ENCODE results near the gene SCG3. TPM values are rescaled to one million over a fixed set of nuclear protein-coding genes. Genes with fewer than 3 reads are reported as not detected.
A peak's percentile ranks its signal among the peaks of the same experiment; 100 is the strongest.
"Not testable (repeated sequence)": the region's sequence is repeated elsewhere in the genome, so short reads cannot be mapped to it uniquely, and the experiment has no call there.

The SCG3 gene
- total RNA-seq, 1 donor from 2014 or later = not detected

DNA sequence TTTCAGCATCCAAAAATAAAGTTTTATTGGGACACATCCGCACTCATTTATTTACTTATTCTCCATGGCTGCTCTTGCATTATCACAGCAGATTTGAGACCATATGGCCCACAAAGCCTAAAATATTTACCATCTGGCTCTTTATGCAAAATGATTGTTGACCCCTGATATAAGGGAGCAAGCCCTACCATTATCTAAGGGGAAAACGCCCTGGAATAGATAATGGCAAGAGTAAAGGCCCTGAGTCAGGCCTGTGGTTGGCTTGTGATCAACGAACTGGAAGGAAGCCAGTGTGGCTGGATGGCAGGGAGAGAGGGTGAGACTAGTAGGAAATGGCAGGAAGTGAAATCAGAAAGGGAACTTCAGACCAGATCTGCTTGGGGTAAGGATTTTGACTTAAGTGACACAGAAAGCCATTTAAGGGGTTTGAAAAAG is 34.2 kb upstream of the SCG3 start:
- no peak for DNase-seq
- no peaks in the 10 kb centered on the region for H3K9me3 Mint-ChIP-seq
- no peak overlapping the region for H3K4me3 Mint-ChIP-seq
- no peaks in the 10 kb centered on the region for H3K27me3 Mint-ChIP-seq
- no peaks in the 10 kb centered on the region for H3K4me1 Mint-ChIP-seq
- no peak overlapping the region for H3K27ac Mint-ChIP-seq
- intact Hi-C loops (cut with micrococcal nuclease) = no loop called here
- TF ChIP-seq CTCF (IDR thresholded peaks at IDR 0.05) = no peak
- no peak for ATAC-seq (ENCODE audit: low read depth)
- no peaks in the 10 kb centered on the region for H3K36me3 Mint-ChIP-seq (ENCODE audit: low read depth)
- ChIA-PET CTCF (interaction anchor here (8.6 kb wide), 1 partner anchor 128 kb away, joined by 348 read pairs; no protein-coding TSS in a partner anchor), POLR2A (no interaction called here)

DNA sequence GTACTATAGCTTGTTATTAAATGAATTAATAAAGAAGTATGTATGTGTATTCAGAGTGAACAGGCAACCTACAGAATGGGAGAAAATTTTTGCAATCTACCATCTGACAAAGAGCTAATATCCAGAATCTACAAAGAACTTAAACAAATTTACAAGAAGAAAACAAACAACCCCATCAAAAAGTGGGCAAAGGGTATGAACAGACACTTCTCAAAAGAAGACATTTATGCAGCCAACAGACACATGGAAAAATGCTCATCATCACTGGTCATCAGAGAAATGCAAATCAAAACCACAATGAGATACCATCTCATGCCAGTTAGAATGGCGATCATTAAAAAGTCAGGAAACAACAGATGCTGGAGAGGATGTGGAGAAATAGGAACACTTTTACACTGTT is 33.2 kb upstream of the SCG3 start:
- H3K4me1 Mint-ChIP-seq; H3K9me3 Mint-ChIP-seq; DNase-seq; H3K27me3 Mint-ChIP-seq; H3K27ac Mint-ChIP-seq; POLR2A ChIA-PET; H3K36me3 Mint-ChIP-seq (ENCODE audit: low read depth); intact Hi-C loops (cut with micrococcal nuclease); ATAC-seq (ENCODE audit: low read depth); H3K4me3 Mint-ChIP-seq: not testable (repeated sequence)
- CTCF ChIA-PET = interaction anchor here (3.0 to 8.6 kb wide), 2 partner anchors 89 to 127 kb away, joined by 35 to 348 read pairs; partner anchors contain the start of gene LYSMD2

GRCh38 chr15:51648643-51649042 is 32.7 kb upstream of the SCG3 start:
- H3K36me3 Mint-ChIP-seq (ENCODE audit: low read depth); DNase-seq; ATAC-seq (ENCODE audit: low read depth); H3K4me3 Mint-ChIP-seq; intact Hi-C loops (cut with micrococcal nuclease); H3K9me3 Mint-ChIP-seq; H3K27ac Mint-ChIP-seq; H3K27me3 Mint-ChIP-seq; H3K4me1 Mint-ChIP-seq: not testable (repeated sequence)
- ChIA-PET POLR2A (interaction anchor here (2.0 kb wide), 2 partner anchors 88 to 128 kb away, joined by 18 to 28 read pairs; partner anchors contain the start of gene LYSMD2), CTCF (interaction anchor here (1.6 to 8.6 kb wide), 5 partner anchors 88 to 130 kb away, joined by 5 to 348 read pairs (median 15); partner anchors contain the start of gene LYSMD2)

- Mint-ChIP-seq H3K4me1 (no peaks in the 10 kb centered on the region), H3K36me3 (ENCODE audit: low read depth) (no peaks in the 10 kb centered on the region), H3K4me3 (no peak overlapping the region), H3K9me3 (no peaks in the 10 kb centered on the region), H3K27me3 (no peaks in the 10 kb centered on the region), H3K27ac (no peak overlapping the region)
- DNase-seq = no peak
- TF ChIP-seq CTCF (IDR thresholded peaks at IDR 0.05) = no peak
- CTCF ChIA-PET = interaction anchor here (0.6 to 8.6 kb wide), 31 partner anchors 11 to 613 kb away, joined by 3 to 348 read pairs (median 5); partner anchors contain the start of gene LYSMD2
- intact Hi-C loops (cut with micrococcal nuclease) = loop anchor here (1.0 to 2.0 kb wide), 3 partner anchors 77 to 126 kb away; no protein-coding TSS in a partner anchor
- POLR2A ChIA-PET = interaction anchor here (0.6 to 2.0 kb wide), 6 partner anchors 75 to 1448 kb away, joined by 3 to 28 read pairs (median 5); partner anchors contain the start of gene LYSMD2
- ATAC-seq (ENCODE audit: low read depth) = peak; percentile 84
Observed at GRCh38 chr15:51649659-51650521, 31.4 kb upstream of the SCG3 start.

DNA sequence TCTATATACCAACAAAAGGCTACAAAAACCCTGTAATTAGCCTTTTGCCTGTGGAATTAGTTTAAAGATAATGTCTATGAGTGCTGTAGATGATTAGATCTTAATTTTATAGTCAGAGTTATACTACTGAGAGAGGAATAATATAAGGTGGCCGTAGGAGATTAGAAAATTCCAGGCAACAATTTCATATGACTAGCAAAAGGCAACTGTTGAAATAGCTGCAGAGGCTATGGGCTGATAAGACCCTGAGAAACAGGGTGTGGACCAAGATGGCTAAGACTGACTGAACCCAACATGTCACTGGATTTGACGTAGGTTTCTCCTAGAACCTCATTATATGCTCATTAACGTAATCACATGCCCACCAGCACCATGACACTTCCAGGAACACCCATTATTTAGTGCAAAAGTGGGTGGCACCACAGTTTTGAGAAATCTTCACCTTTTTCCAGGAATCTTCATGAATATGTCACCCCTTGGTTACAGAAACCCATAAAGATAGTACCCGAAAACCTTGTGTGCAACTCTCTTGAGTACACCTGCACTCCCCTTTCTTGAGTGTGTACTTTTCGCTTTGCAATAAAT is 29.1 kb upstream of the SCG3 start:
- Mint-ChIP-seq H3K36me3 (ENCODE audit: low read depth) (no peaks in the 10 kb centered on the region), H3K9me3 (no peaks in the 10 kb centered on the region), H3K27ac (no peak overlapping the region), H3K27me3 (no peaks in the 10 kb centered on the region), H3K4me3 (no peak overlapping the region), H3K4me1 (no peaks in the 10 kb centered on the region)
- no peak for ATAC-seq (ENCODE audit: low read depth)
- CTCF ChIA-PET = interaction anchor here (0.9 to 8.6 kb wide), 2 partner anchors 84 to 123 kb away, joined by 4 to 348 read pairs; no protein-coding TSS in a partner anchor
- DNase-seq = no peak
- intact Hi-C loops (cut with micrococcal nuclease) = no loop called here
- no peak for TF ChIP-seq CTCF (IDR thresholded peaks at IDR 0.05)
- POLR2A ChIA-PET = no interaction called here

DNA sequence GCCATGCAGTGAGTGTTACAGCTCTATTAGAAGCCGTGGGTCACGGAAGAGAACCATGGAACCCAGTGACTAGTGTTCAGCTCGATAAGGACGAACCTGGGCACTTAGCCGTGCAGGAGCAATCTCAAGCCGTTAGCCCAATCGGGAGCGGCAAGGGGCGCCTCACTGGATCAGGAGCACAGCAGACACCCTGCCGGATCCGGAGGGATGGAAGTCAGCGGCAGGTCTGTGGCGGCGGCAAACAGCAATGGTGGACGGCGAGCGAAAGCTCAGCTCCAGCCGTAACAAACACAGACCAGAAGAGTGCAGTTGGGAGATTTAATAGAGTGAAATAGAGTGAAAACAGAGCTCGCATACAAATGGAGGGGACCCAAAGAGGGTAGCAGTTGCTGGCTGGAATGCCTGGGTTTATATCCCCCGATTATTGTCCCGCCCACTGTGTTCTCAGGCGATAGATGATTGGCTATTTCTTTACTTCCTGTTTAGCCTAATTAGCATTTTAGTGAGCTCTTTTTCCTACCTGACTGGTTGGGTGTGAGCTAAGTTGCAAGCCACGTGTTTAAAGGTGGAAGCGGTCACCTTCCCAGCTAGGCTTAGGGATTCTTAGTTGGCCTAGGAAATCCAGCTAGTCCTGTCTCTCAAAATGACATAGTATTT is 25.8 kb upstream of the SCG3 start:
- H3K27ac Mint-ChIP-seq; DNase-seq; intact Hi-C loops (cut with micrococcal nuclease); H3K4me1 Mint-ChIP-seq; H3K36me3 Mint-ChIP-seq (ENCODE audit: low read depth); H3K27me3 Mint-ChIP-seq; ATAC-seq (ENCODE audit: low read depth); H3K9me3 Mint-ChIP-seq; H3K4me3 Mint-ChIP-seq: not testable (repeated sequence)
- POLR2A ChIA-PET = interaction anchor here (1.2 kb wide), 1 partner anchor 77 kb away, joined by 3 read pairs; no protein-coding TSS in a partner anchor
- CTCF ChIA-PET = interaction anchor here (2.0 kb wide), 1 partner anchor 121 kb away, joined by 12 read pairs; no protein-coding TSS in a partner anchor

All from activated B cell treated with CpG ODN at 0.5 μM for 24 hours (primary cell).